Cardiac fibroblast (primary cell): ENCODE results near the gene TDP1.
A peak's percentile ranks its signal among the peaks of the same experiment; 100 is the strongest.

Experiments
- DNase-seq, 2 donors: peaks; one replicate each; pipeline versions ENCODE4 v3.0.0 to v3.0.0-alpha.2; 2010; ENCODE audit warnings: low read depth in 2 of 2
- H3K4me3 ChIP-seq, 2 donors: replicated peaks in 1 of 2; 1 replicate in 1 of 2; 2 replicates in 1 of 2; pipeline ENCODE4 v1.5.1; 2011; ENCODE audit warnings: low read depth in 2 of 2, low read length in 2 of 2, mild to moderate bottlenecking in 2 of 2, moderate library complexity in 1 of 2
- TF ChIP-seq, protein P1 (sequence below): IDR thresholded peaks from one replicate; pipeline ENCODE4 v1.5.1; 2011; ENCODE audit warnings: low read depth, mild to moderate bottlenecking, low read length, inconsistent platforms

Gene TDP1

DNA sequence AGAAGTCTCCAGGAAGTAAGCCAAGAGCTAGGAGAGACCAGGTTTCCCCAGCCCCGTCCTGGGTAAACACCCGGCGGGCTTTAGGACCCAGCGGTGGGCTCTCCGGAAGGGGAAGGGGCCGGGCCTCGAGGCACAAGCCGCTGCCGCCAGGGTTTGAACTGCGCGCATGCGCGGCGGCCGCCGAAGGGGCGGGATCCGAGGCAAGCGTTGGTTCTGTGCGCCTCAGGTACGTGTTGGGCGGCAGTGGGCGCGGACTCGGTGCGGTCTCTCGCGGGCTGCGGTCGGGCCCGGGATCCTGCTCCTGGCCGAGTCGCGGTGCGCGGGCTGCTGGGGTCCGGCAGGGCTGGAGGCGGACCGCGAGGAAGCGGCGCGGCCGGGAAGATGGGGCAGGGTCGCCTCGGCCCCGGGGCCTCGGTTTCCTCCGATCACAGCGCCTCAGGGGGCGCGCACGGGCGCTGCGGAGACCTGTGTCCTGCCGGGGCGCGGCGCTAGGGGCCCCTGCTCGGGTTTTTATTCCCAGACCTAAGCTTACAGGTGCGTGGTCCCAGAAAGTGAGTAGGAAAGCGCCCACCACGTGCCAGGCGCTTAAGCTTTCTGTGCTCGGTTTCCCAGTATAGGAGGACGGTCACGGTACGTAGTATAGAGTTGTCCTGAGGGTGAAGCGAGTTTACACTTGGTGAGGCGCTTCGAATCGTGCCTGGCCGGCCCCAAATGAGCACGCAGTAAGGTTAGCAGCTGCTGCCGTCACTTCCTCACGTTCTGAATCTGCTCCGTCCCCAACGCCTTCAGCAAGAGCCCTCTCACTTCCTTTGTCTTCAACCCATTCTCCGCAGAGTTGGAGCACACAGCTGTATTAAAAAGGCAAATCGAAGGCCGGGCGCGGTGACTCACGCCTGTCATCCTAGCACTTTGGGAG, at the start of gene TDP1:
Gene TDP1 (plus strand): TSS at position 183 of the 916 bp plus-strand sequence. CDS start 7,188 bp downstream, outside the sequence.
- TF ChIP-seq, protein P1, sequence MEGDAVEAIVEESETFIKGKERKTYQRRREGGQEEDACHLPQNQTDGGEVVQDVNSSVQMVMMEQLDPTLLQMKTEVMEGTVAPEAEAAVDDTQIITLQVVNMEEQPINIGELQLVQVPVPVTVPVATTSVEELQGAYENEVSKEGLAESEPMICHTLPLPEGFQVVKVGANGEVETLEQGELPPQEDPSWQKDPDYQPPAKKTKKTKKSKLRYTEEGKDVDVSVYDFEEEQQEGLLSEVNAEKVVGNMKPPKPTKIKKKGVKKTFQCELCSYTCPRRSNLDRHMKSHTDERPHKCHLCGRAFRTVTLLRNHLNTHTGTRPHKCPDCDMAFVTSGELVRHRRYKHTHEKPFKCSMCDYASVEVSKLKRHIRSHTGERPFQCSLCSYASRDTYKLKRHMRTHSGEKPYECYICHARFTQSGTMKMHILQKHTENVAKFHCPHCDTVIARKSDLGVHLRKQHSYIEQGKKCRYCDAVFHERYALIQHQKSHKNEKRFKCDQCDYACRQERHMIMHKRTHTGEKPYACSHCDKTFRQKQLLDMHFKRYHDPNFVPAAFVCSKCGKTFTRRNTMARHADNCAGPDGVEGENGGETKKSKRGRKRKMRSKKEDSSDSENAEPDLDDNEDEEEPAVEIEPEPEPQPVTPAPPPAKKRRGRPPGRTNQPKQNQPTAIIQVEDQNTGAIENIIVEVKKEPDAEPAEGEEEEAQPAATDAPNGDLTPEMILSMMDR: no peak
- peak; percentile 97 to 98 for DNase-seq
- H3K4me3 ChIP-seq: peak within 1 kb of the TSS; percentile 65 to 72

DNA sequence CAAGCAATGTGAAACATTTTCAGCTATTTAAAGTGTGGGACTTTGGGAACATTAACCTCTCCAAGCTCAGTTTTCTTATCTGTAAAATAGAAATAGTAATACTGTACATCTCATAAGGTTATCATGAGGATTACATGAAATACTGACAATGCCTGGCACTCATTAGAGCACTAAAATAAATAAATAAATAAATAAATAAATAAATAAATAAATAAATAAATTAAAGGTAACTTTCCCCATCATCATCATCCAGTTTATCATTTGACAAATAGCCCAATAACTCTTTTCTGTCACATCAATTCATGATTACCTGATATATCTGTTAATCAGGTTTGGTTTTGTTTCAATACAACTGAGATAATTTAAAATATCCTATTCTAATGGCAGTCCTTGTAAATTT, 49.7 kb upstream of the TDP1 start:
- TF ChIP-seq, protein P1: no peak
- no peak overlapping the region for H3K4me3 ChIP-seq
- no peak for DNase-seq

DNA sequence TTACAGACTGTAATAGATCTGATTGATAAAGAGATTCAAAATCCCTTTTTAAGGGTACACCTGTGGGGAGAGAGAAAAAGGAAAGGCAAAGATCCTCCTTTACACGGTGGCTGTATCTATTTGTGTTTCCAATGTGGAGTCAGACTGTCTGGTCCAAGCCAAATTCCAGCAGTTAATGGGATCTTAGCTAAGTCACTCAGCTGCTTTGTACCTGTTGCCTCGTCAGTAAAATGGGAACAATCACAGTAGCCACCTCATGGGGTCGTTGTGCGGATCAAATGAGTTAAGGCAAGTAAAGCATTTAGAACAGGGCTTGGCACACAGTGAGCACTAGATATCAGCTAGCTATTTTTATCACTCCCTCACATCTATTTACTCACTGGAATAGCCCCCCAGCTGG, 48.1 kb upstream of the TDP1 start:
- TF ChIP-seq, protein P1: no peak
- no peak overlapping the region for H3K4me3 ChIP-seq
- DNase-seq: no peak

DNA sequence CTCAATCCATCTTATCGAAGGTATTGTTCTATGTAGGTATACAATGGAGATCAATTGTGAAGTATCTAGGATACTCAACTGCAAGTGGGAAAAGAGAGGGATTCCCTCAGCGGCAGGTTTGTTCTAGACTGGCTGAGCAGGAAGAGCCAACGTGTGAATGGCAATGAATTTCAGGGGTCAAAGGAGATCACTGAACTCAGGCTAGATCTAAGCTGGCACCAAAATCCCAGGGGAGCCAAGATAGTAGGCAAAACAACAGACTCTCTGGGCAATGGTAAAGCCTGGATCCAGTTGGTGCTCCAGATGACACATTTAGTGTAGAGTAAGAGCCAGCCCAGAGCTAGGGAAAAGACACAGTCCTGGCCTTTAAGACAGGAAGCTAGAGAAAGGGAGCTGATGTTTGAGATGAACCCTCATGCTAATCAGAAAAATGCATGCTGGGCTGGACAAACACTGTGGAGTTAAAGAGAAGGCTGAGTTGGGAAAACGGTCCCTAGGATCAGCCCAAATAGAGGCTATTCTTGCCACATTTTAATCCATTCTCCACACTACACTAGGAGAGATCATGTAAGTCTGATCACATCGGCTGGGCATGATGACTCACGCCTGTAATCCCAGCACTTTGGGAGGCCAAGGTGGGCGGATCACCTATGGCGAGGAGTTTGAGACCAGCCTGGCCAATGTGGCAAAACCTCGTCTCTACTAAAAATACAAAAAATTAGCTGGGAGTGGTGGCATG, 46.8 kb upstream of the TDP1 start:
- DNase-seq: no peak

DNA sequence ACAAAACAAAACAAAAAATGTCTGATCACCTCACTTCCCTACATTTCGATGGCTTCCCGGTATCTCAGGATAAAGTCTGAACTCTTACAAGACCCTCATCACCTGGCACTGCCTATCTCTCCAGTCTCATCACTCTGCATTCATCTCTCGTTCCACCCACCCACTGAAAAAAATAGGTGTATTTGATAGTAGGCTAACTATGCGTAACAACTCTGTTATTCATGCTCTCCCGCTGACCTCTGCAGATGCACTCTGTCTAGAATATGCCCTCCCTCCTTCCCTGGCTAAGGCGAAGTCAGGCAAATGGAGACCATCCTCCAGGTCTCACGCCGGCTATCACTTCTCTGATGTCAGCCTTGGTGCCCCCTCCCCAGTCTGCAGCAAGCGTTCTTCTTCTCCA, 46.1 kb upstream of the TDP1 start:
- no peak overlapping the region for H3K4me3 ChIP-seq
- DNase-seq: no peak
- TF ChIP-seq, protein P1: no peak

More for the DNA sequence above, 46.8 kb upstream of the TDP1 start:
- no peak overlapping the region for H3K4me3 ChIP-seq
- TF ChIP-seq, protein P1: no peak

DNA sequence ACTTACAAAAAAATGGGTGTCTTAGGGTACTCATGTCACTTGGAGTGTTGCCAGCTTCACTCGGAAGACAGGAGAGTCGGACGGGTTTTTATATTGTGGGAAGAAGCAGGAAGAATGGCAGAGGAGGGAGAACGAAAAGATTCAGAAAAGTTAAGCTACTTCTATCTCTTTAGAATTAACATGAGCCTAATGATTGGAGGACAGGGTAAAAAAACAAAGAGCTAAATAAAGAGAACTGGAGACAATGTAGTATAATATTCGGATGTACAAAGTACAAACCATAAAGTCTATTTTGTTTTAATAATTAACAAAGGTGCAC, 45.1 kb upstream of the TDP1 start:
- TF ChIP-seq, protein P1: no peak
- no peak overlapping the region for H3K4me3 ChIP-seq
- DNase-seq: no peak
